Mesothelial cell of epicardium (in vitro differentiated cells): ENCODE results near the gene CDKAL1. TPM values are rescaled to one million over a fixed set of nuclear protein-coding genes. Genes with fewer than 3 reads are reported as not detected.
A peak's percentile ranks its signal among the peaks of the same experiment; 100 is the strongest.

Experiments
- DNase-seq, 2 experiments: peaks; one replicate each; pipeline ENCODE4 v3.0.0; 2021; ENCODE audit warnings: low spot score in 2 of 2; ENCODE audit not compliant: unreplicated experiment in 2 of 2
- H3K27ac Mint-ChIP-seq: 2 replicates; pipeline ENCODE4 v1.8.0; 2021; ENCODE audit warnings: mixed read lengths
- H3K27me3 Mint-ChIP-seq: 2 replicates; pipeline ENCODE4 v1.8.0; 2021; ENCODE audit warnings: low read depth, mixed read lengths
- H3K36me3 Mint-ChIP-seq: 2 replicates; pipeline ENCODE4 v1.8.0; 2021; ENCODE audit warnings: mixed read lengths
- H3K4me1 Mint-ChIP-seq: 2 replicates; pipeline ENCODE4 v1.8.0; 2021; ENCODE audit warnings: mixed read lengths
- H3K4me3 Mint-ChIP-seq: 2 replicates; pipeline ENCODE4 v1.8.0; 2021; ENCODE audit warnings: mild to moderate bottlenecking, moderate library complexity, mixed read lengths
- H3K9me3 Mint-ChIP-seq: 2 replicates; pipeline ENCODE4 v1.8.0; 2021; ENCODE audit warnings: mixed read lengths
- total RNA-seq: library from RNA; stranded (reverse); gene quantifications from 3 replicates; pipeline ENCODE4 v1.2.1, GENCODE V29; 2021
- TF ChIP-seq, protein P1 (sequence below): fragments of 200-600 bp; sonication (generic); IDR thresholded peaks from one replicate; pipeline ENCODE4 v1.5.0; 2021; ENCODE audit warnings: antibody characterized with exemption; ENCODE audit not compliant: unreplicated experiment

Gene CDKAL1
- total RNA-seq, 1 donor from 2014 or later, result 22.6 TPM

DNA sequence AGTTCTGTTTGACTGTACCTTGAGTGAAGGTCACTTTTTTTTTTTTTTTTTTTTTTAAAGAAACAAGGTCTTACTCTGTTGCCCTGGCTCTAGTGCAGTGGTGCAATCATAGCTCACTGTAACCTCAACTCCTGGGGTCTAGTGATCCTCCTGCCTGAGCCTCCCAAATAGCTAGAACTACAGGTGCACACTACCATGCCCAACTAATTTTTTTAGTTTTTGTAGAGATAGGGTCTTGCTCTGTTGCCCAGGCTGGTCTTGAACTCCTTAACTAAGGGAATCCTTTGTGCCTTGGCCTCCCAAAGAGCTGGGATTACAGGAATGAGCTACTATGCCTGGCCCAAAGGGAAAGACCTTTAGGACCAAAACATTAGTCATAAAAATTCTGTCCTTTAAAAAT, 413.7 kb downstream of the CDKAL1 start:
- peaks cover 5% of the 10 kb centered on the region for H3K4me1 Mint-ChIP-seq
- H3K36me3 Mint-ChIP-seq, result peaks cover 11% of the 10 kb centered on the region
- no peaks in the 10 kb centered on the region for H3K27me3 Mint-ChIP-seq
- no peak for DNase-seq
- H3K27ac Mint-ChIP-seq, result no peak overlapping the region
- peaks cover 15% of the 10 kb centered on the region for H3K9me3 Mint-ChIP-seq
- TF ChIP-seq, protein P1, sequence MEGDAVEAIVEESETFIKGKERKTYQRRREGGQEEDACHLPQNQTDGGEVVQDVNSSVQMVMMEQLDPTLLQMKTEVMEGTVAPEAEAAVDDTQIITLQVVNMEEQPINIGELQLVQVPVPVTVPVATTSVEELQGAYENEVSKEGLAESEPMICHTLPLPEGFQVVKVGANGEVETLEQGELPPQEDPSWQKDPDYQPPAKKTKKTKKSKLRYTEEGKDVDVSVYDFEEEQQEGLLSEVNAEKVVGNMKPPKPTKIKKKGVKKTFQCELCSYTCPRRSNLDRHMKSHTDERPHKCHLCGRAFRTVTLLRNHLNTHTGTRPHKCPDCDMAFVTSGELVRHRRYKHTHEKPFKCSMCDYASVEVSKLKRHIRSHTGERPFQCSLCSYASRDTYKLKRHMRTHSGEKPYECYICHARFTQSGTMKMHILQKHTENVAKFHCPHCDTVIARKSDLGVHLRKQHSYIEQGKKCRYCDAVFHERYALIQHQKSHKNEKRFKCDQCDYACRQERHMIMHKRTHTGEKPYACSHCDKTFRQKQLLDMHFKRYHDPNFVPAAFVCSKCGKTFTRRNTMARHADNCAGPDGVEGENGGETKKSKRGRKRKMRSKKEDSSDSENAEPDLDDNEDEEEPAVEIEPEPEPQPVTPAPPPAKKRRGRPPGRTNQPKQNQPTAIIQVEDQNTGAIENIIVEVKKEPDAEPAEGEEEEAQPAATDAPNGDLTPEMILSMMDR, result no peak
- no peak overlapping the region for H3K4me3 Mint-ChIP-seq

DNA sequence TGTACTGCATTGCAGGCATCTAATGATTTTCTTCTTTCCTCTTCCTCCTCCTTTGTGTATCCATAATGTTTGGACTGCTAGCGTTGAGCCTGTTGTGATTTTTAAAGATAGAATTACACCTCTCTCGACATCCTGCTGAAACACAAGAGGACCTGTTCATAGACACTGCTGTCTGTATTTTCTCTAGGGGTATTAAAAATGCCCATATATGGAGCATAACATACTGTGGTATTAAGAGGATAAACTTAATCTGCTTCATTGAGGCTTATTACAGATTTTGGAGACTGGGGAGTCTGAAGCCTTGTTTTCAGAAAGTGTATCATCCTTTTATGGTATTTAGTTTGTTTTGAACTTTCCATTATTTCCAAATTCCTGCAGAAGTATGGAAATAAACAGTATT, 414.3 kb downstream of the CDKAL1 start:
- TF ChIP-seq, protein P1, result no peak
- Mint-ChIP-seq H3K4me1 (peaks cover 7% of the 10 kb centered on the region), H3K4me3 (no peak overlapping the region), H3K27ac (no peak overlapping the region), H3K9me3 (peaks cover 10% of the 10 kb centered on the region), H3K27me3 (no peaks in the 10 kb centered on the region), H3K36me3 (peaks cover 6% of the 10 kb centered on the region)
- no peak for DNase-seq

DNA sequence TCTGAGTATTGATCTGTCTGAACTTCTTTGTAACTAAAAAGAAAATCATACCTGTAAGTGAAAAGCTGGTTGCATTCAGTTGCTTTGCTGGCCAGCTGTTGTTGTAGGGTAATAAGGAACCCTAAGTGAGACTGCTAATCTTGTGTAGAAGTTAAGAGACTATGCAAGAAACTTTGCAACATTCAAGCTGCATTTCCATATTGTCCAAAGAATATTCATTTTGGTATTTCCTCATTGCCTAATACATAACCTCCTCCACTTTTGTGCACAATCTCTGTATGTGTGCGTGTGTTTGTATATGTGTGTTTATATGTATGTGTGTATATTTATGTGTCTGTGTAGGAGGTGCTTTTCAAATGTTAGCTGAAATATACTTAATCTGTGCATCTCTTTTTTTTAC, 414.9 kb downstream of the CDKAL1 start:
- TF ChIP-seq, protein P1, result no peak
- Mint-ChIP-seq H3K9me3 (peaks cover 4% of the 10 kb centered on the region), H3K4me3 (no peak overlapping the region), H3K4me1 (peaks cover 11% of the 10 kb centered on the region), H3K27ac (no peak overlapping the region), H3K27me3 (no peaks in the 10 kb centered on the region), H3K36me3 (peaks cover 1% of the 10 kb centered on the region)
- DNase-seq, result no peak

DNA sequence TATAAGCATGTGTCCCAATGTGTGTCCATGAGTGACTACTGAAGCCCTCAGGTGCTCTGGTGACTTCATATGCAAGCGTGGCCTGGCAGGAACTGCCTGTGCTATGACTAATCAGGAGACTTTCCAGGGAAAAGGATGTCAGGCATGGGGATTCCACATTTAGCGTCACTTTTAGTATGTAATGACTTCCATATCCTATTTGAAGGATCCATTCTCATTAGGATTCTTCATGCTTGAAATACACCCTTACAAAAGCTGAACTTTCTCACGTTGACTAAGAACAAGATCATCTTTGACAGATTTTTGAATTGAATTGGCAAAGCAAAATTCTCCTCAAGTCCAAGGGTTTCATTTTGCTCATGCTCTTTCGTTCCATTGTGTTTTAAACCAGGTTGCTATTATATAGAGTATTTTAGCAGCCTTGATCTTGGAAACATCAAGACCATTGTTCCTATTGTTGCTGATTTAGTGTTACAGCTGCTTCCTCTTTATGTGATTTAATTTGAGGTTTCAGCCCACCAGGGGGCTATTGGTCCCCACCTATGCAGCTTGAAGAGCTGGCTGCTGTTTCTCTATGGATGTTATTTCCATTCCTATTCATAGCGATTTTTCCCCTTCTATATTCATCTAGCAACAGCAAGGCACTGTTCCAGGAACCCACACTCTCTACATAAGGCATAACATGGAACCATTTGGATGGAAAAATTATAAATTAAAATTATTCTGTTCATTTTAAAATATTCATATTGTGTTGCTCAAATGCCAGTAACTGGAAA, 418.6 kb downstream of the CDKAL1 start:
- TF ChIP-seq, protein P1, result no peak
- Mint-ChIP-seq H3K27me3 (no peaks in the 10 kb centered on the region), H3K27ac (peak overlapping the region; percentile 41), H3K9me3 (no peaks in the 10 kb centered on the region), H3K36me3 (peaks cover 2% of the 10 kb centered on the region), H3K4me1 (peaks cover 14% of the 10 kb centered on the region), H3K4me3 (no peak overlapping the region)
- DNase-seq, result no peak

DNA sequence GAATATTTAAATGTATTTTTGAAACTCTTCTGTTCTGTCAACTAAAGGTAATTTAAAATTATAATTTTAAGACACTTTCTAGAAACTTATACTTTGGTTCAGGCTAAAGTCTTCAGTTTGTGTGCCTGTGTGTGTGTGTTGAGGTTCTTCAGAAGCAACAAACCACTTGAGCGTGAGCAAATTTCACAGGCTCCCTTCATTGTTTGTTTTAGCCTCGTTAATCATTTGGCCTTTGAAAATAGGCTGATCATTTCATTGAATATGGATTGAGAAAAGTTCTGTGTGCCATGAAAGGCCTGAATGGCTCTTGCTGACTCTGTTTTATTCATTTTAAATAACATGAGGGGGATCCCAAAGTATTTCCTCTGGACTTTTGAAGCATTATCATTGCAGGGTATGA, 420.1 kb downstream of the CDKAL1 start:
- DNase-seq, result no peak
- Mint-ChIP-seq H3K27ac (no peak overlapping the region), H3K27me3 (no peaks in the 10 kb centered on the region), H3K4me3 (no peak overlapping the region), H3K4me1 (peaks cover 10% of the 10 kb centered on the region), H3K36me3 (peaks cover 2% of the 10 kb centered on the region), H3K9me3 (no peaks in the 10 kb centered on the region)
- TF ChIP-seq, protein P1, result no peak
